ENCODE measurements around the gene FIBP. TPM values are rescaled to one million over a fixed set of nuclear protein-coding genes. Genes with fewer than 3 reads are reported as not detected.
A peak's percentile ranks its signal among the peaks of the same experiment; 100 is the strongest.

The FIBP gene
- total RNA-seq, 1 donor from 2014 or later: 78.6 TPM

DNA sequence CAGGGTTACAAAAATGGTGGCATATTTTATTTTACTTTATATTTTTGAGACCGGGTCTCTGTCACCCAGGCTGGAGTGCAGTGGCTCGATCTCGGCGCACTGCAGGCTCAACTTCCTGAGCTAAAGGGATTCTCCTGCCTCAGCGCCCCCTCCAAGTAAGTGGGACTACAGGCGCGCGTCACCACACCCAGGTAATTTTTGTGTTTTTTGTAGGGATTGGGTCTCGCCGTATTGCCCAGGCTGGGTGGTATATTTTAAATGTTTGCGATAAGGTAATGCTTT, 12.6 kb upstream of the FIBP start:
- Histone ChIP-seq H3K27me3 (no peaks in the 10 kb centered on the region), H3K27ac (peak overlapping the region; percentile 16), H3K4me1 (peaks cover 17% of the 10 kb centered on the region), H3K36me3 (no peaks in the 10 kb centered on the region), H3K9me3 (no peaks in the 10 kb centered on the region), H3K4me3 (peak overlapping the region in 1 of 2 donors; percentile 55)
- TF ChIP-seq POLR2A (IDR thresholded peaks at IDR 0.05) (no peak), POLR2AphosphoS5 (IDR thresholded peaks at IDR 0.05; ENCODE audit: insufficient read depth in 1 of 2, low read depth in 1 of 2) (no peak)
- TF ChIP-seq, protein P1, sequence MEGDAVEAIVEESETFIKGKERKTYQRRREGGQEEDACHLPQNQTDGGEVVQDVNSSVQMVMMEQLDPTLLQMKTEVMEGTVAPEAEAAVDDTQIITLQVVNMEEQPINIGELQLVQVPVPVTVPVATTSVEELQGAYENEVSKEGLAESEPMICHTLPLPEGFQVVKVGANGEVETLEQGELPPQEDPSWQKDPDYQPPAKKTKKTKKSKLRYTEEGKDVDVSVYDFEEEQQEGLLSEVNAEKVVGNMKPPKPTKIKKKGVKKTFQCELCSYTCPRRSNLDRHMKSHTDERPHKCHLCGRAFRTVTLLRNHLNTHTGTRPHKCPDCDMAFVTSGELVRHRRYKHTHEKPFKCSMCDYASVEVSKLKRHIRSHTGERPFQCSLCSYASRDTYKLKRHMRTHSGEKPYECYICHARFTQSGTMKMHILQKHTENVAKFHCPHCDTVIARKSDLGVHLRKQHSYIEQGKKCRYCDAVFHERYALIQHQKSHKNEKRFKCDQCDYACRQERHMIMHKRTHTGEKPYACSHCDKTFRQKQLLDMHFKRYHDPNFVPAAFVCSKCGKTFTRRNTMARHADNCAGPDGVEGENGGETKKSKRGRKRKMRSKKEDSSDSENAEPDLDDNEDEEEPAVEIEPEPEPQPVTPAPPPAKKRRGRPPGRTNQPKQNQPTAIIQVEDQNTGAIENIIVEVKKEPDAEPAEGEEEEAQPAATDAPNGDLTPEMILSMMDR (IDR thresholded peaks at IDR 0.05): no peak
- intact Hi-C loops (cut with DNase I): no loop called here
- DNase-seq (ENCODE audit: extremely low spot score in 2 of 2): no peak

DNA sequence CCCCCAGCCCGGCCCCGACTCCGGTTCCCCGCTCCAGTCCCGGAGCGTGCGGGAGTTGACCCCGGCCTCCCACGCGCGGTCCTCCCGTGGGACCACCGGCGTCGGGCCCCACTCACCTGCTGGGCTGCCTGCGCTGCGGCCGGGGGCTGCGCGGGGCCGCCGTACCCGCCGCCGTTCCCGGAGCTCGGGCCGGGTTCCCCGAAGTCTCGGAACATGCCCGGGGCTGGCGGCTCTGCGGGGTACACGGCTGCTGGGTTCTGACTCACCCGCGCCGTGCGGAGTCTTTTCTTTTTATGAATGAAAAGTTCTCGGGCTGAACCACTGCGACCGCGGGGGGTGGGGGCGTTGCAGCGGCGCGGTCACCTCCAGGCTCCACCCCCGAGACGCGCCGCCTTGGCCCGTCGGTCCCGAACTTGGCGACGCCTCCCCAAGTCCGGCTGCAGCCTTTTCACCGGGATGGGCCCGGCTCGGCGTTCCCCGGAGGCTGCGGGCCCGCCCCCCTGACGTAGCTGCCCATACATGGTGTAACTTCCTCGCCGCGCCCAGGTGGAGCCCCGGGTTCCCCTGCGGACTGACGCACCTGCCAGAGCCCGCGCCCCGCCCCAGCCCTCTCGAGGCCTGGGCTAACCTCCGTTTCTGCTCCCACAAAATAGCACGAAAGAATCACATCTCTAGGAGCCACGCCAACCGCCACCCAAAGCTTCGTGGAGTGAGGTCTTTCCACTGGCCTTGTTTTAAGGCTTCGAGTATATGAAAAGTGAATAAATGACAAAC, 12.0 kb upstream of the FIBP start, which contains the start of gene FOSL1:
Gene FOSL1 (minus strand): TSS at position 264 of the 774 bp plus-strand sequence. CDS start 49 bp downstream, at position 215.
- Histone ChIP-seq H3K27ac (peak within 1 kb of the TSS; percentile 69), H3K4me3 (peak within 1 kb of the TSS; percentile 55 to 56), H3K36me3 (no peaks in the 10 kb centered on the region), H3K4me1 (peaks cover 17% of the 10 kb centered on the region), H3K27me3 (no peaks in the 10 kb centered on the region), H3K9me3 (no peaks in the 10 kb centered on the region)
- TF ChIP-seq POLR2AphosphoS5 (IDR thresholded peaks at IDR 0.05; ENCODE audit: insufficient read depth in 1 of 2, low read depth in 1 of 2) (peak; percentile 70 to 72), POLR2A (IDR thresholded peaks at IDR 0.05) (peak in 1 of 2 donors; percentile 60)
- TF ChIP-seq, protein P1 (IDR thresholded peaks at IDR 0.05): peak in 1 of 3 experiments; percentile 5
- no peak for DNase-seq (ENCODE audit: extremely low spot score in 2 of 2)
- intact Hi-C loops (cut with DNase I): no loop called here

DNA sequence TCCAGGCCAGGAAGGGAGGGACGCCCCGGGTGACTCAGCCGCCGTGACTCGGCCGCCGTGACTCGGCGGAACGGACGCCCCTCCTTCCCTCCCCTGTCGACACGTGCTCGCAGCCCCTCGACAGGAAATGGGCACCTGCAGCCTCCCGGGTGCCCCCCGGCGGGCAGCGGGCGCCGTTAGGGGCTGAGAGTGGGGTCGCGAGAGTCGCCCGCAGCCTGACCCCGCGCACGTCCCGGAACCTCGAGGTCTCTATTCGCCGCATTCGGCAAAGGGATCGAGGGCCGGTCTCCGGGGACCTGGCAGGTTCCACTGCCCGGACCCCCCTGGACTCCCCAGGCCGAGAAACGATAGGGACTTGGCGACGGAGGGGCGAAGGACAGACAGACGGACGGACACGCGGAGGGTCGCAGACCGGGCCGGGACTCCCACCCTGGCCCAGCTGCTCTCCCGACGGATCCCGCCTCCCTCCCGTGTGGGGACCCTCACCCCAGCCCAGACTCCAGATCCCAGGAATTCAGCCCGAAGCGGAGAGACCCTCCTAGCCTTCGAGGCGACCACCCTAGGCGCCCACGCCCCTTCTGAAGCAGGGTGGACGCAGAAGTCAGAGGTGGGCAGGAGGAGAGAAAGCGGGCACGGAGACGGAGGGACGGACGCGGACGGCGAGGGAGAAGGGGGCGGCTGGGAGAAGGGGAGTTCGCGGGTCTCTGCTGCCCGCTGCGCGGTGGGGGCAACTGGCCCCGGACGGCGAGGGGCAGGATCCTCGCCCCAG, 11.3 kb upstream of the FIBP start:
- Histone ChIP-seq H3K9me3 (no peaks in the 10 kb centered on the region), H3K36me3 (no peaks in the 10 kb centered on the region), H3K4me3 (peak overlapping the region; percentile 55 to 56), H3K27ac (peak overlapping the region; percentile 69), H3K4me1 (peaks cover 17% of the 10 kb centered on the region), H3K27me3 (no peaks in the 10 kb centered on the region)
- intact Hi-C loops (cut with DNase I): no loop called here
- TF ChIP-seq POLR2AphosphoS5 (IDR thresholded peaks at IDR 0.05; ENCODE audit: insufficient read depth in 1 of 2, low read depth in 1 of 2): peak in 1 of 2 donors; percentile 73
- TF ChIP-seq, protein P1 (IDR thresholded peaks at IDR 0.05): peak in 1 of 3 experiments; percentile 5
- no peak for TF ChIP-seq POLR2A (IDR thresholded peaks at IDR 0.05)
- DNase-seq (ENCODE audit: extremely low spot score in 2 of 2): no peak

DNA sequence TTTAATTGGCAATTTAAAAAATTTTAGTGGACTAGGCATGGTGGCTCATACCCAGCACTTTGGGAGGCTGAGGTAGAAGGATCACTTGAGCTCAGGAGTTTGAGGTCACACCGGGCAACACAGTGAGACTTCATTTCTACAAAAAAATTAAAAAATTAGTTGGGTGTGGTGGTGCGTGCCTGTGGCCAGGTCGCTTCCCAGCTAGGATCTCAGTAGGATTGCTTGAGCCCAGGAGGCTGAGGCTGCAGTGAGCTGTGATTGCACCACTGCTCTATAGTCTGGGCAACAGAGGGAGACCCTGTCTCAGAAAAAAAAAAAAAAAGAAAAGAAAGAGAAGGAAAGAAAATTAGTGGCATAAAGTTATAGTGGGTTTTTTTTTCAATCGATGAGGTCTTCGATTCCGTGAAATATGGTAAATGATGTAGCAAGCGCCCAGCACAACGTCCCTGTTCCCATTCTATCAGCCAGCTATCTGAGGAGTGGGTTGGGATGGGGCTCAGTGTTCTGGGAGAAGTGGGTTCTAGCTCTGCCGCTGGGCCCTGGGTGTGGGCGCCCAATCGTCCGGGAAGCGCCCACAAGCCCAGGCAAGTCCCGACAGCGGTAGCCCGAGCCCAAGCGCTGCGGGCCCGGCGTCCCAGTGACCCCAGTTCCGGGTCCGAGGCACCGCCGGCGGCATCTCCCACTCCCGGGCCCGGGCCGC, 10.5 kb upstream of the FIBP start:
- intact Hi-C loops (cut with DNase I): no loop called here
- H3K4me3 ChIP-seq: peak overlapping the region; percentile 55 to 56
- no peaks in the 10 kb centered on the region for H3K9me3 ChIP-seq
- no peak for DNase-seq (ENCODE audit: extremely low spot score in 2 of 2)
- no peaks in the 10 kb centered on the region for H3K27me3 ChIP-seq
- no peaks in the 10 kb centered on the region for H3K36me3 ChIP-seq
- H3K4me1 ChIP-seq: peaks cover 22% of the 10 kb centered on the region
- H3K27ac ChIP-seq: peak overlapping the region; percentile 69
- TF ChIP-seq POLR2A (IDR thresholded peaks at IDR 0.05) (no peak), POLR2AphosphoS5 (IDR thresholded peaks at IDR 0.05; ENCODE audit: insufficient read depth in 1 of 2, low read depth in 1 of 2) (no peak)
- TF ChIP-seq, protein P1 (IDR thresholded peaks at IDR 0.05): no peak
